Stimulated activated CD4-positive, alpha-beta T cell treated with anti-CD3 and anti-CD28 coated beads, Interleukin-15, amount 100 ng/mL, for 1 hour (primary cell): ENCODE measurements around the gene MPPE1.
"Not testable (repeated sequence)": the region's sequence is repeated elsewhere in the genome, so short reads cannot be mapped to it uniquely, and the experiment has no call there.

Experiments used
- DNase-seq, 2 donors: peaks; one replicate each; pipeline ENCODE4 v3.0.0-alpha.2; 2020; ENCODE audit warnings: low read depth in 1 of 2, low spot score in 1 of 2

The MPPE1 gene

GRCh38 chr18:11859282-11859830, 48.8 kb downstream of the MPPE1 start:
- DNase-seq, result no peak

DNA sequence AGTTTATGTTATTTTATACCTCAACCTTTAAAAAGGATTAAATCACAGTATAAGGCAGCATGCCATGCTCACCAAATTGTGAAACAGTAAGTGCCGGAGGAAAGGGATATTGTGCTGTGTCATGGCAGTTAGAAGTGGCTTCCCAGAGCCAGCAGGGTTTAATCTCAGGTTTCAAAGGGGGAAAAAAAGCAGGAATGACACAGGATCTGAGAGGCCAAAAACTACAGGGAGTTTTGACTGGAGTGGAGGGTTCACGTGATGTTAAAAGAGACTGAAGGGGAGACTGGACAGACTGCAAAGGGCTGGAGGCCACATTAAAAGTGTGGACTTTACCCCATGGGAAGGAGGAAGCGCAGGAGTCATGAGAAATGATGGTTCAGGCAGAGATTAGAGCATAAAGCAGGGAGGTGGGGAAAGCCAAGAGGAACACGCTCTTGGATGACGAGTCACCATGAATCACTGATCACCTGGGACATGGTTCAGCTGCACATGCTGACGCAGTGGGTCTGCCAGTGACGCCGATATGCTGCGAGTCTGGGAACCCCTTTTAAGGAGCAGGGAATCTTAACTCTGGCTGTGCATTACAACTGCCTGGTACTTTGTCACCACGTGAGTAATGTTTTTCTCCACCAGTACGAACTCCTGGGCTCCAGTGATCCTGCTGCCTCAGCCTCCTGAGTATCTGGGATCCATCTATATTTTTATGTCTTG, 50.8 kb downstream of the MPPE1 start:
- DNase-seq, result no peak

GRCh38 chr18:11854554-11854953, 53.6 kb downstream of the MPPE1 start:
- not testable (repeated sequence) for DNase-seq

DNA sequence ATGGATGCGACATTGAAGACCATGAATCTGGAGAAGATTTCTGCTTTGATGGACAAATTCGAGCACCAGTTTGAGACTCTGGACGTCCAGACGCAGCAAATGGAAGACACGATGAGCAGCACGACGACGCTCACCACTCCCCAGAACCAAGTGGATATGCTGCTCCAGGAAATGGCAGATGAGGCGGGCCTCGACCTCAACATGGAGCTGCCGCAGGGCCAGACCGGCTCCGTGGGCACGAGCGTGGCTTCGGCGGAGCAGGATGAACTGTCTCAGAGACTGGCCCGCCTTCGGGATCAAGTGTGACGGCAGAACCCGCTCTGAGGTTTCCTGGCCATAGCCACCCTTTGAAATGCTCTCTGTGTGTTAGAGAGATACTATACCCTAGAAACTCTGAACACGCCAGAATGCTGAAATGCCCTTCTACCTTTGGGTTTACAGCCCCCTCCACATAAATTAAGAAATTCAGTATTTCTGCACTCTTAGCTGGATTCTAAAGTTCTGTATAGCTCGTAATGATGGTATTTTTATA, 56.2 kb downstream of the MPPE1 start:
- peak; percentile 3 to 20 for DNase-seq

GRCh38 chr18:11851146-11851805, 56.8 kb downstream of the MPPE1 start, which contains the start of gene CHMP1B:
Gene CHMP1B, plus strand, starts transcription at chr18:11851413. Its CDS starts 99 bp downstream, at chr18:11851512.
- DNase-seq, result peak; percentile 89 to 96

DNA sequence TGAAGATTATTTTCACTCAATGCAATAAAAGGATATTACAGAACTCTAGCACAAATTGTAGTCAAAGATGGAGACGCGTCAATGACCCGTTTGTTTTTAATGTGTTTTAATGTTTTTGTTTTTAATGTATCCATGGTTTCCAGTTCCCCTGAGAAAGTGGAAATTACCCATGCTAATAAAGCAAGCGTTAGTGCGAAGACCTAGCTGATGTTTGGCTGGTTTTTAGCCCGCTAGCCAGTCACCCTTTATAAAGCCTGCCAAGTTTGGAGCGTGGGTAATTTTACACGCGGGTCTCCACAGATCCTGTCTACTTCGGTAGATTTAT, 57.3 kb downstream of the MPPE1 start:
- no peak for DNase-seq

GRCh38 chr18:11849841-11850634, 58.1 kb downstream of the MPPE1 start:
- peak; percentile 2 to 35 for DNase-seq

DNA sequence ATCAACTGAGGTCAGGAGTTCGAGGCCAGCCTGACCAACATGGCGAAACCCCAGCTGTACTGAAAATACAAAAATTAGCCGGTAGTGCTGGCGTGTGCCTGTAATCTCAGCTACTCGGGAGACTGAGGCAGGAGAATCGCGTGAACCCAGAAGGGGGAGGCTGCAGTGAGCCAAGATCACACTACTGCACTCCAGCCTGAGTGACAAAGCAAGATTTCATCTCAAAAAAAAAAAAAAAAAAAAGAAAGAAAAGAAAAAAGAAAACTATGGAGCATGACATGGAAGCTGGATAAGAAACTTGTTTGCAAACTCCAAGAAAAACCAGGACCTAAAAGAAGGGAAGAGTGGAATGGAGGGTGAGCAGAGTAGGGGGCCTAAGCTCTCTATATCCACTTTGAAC, 58.8 kb downstream of the MPPE1 start:
- no peak for DNase-seq

DNA sequence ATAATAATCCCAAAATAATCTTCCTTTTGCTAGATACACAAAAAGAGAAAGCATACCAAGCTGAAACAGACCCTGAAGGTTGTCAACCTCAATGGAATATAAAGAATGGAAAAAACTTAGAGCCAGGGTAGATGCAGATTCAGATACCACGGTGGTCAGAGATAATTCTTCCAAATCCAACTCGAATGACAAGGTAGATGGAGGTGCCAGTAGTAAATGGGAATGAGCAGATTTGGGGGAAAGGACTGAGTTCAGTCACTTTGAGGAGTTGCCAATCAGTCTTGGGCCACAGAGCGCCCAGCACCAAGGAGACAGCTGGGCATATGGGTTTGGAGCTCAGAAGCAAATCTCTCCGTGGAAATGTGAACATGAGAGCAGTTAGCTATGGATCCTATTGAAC, 60.3 kb downstream of the MPPE1 start:
- DNase-seq, result no peak

DNA sequence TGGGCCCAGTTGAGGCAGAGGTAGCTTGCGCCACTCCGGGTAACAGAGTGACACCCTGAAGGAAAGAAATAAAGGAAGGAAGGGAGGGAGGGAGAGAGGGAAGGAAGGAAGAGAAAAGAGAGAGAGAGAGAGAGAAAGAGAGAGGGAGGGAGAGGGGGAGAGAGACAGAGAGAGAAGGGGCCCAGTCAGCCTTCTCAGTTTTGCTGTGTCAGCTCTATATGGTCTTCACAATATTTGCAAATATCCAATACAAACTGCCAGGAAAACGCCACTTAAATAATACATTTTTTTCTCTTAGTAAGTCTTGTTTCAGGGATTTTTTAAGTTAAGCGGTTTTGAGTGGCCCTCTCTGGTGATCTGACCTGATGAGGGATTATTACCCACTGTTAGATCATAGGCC, 62.5 kb downstream of the MPPE1 start:
- DNase-seq, result no peak

DNA sequence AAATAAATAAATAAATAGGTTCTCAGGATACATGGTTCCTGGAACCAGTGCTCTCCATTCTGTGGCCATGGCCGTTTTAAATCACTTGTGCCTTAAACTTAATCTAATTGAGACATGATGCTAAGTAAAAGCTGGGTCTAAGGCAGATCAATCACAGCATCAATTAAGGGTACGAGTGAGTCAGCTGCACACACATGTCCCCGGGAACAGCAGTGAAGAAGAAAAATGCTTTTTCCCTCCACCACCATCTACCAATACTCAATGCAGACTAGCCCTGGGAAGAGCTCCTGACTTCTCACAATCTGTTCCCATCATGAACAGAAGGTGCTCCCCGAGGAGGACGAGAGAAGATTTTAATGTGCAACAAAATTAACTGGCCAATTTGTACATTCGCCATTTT, 63.7 kb downstream of the MPPE1 start:
- no peak for DNase-seq

GRCh38 chr18:11842562-11842961, 65.6 kb downstream of the MPPE1 start:
- DNase-seq, result no peak

DNA sequence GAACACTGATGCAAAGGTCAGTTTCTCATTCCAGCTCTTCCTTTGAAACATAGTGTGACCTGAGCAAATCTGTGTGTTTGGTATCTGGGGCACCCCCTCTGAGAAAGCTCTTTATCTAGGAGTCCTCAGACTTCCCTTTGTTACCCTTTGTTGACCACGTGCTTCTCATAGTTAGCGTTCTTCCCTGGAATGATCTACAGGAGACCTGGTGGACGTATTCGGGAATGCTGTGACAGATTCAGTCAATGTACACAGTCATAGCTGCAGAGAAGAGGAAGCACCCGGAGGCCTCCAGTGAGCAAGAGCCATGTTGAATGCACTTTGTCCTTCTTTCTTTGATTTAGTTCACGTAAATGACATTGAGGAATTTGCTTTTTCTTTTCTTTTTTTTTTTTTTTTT, 67.6 kb downstream of the MPPE1 start:
- no peak for DNase-seq

DNA sequence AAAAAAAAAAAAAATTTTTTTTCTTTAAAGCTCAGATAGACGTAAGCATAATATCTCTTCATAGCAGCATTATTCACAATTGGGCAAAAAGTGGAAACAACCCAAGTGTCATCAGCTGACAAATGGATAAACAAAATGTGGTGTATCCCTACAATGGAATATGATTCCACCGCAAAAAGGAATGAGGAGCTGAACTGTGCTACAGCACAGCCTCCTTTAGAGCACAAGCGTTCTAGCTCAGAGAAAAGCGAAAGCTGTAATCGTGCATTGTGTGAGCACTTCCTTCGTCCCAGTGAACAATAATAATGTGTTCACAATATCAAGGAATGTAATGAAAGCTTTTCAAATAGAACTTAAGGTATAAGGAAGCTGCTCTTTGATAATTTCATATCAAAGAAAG, 68.6 kb downstream of the MPPE1 start:
- no peak for DNase-seq

GRCh38 chr18:11834772-11835171, 73.3 kb downstream of the MPPE1 start:
- no peak for DNase-seq
